HL-60 (cell line): ENCODE results near the gene SPATA32.

Experiments used
- SPI1 ChIP-seq: IDR thresholded peaks from 2 replicates; pipeline ENCODE4 v1.6.1; 2012; ENCODE audit warnings: low read depth, mild to moderate bottlenecking, borderline replicate concordance
- TF ChIP-seq, protein P1 (sequence below): IDR thresholded peaks from one replicate; pipeline ENCODE4 v1.5.1; 2011; ENCODE audit warnings: low read length, control low read depth, inconsistent platforms; ENCODE audit not compliant: insufficient read depth

DNA sequence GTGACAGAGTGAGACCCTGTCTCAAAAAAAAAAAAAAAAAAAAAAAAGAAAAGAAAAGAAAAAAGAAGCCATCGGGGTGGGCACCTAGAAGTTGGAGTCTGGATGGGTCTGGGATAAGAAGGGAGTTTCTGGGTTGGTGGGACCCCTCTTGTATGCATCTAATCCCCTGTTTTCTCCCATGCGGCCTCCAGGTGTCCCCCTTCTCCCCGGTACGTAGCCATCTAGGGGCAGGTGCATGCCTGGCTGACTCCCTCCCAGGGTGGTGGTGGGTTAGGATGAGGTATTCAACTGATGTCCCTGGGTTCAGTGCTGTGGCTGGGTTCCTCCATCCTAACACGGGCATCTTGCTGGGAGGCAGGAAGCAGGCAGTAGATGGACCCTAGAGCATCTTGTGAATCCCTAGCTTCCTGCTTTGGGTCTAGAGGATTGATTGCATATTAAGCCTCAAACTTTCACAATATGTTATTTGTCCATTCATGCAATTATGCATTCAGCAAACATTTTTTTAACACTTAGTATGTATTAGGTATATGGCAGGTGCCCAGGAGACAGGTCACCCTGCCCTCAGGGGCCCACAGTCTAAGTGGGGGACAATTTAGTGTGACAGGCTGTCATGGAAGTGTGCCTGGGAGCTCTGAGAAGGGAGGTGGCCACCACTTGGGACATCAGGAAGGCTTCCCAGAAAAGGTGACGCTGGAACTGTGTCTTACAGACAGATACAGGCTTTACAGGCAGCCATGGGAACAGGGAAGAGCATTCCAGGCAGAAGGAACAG, 27.1 kb downstream of the SPATA32 start:
- TF ChIP-seq, protein P1, sequence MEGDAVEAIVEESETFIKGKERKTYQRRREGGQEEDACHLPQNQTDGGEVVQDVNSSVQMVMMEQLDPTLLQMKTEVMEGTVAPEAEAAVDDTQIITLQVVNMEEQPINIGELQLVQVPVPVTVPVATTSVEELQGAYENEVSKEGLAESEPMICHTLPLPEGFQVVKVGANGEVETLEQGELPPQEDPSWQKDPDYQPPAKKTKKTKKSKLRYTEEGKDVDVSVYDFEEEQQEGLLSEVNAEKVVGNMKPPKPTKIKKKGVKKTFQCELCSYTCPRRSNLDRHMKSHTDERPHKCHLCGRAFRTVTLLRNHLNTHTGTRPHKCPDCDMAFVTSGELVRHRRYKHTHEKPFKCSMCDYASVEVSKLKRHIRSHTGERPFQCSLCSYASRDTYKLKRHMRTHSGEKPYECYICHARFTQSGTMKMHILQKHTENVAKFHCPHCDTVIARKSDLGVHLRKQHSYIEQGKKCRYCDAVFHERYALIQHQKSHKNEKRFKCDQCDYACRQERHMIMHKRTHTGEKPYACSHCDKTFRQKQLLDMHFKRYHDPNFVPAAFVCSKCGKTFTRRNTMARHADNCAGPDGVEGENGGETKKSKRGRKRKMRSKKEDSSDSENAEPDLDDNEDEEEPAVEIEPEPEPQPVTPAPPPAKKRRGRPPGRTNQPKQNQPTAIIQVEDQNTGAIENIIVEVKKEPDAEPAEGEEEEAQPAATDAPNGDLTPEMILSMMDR = peak; percentile 1
- TF ChIP-seq SPI1 = no peak
